ENCODE measurements around the gene DOK5. TPM values are rescaled to one million over a fixed set of nuclear protein-coding genes. Genes with fewer than 3 reads are reported as not detected.

DOK5 gene
- total and polyA plus RNA-seq, 2 of the 8 experiments (the other 6 are each of a cell fraction or from before 2014, with no cell fraction given): 8.9 to 15.0 TPM

GRCh38 chr20:54623991-54624569, 148.7 kb downstream of the DOK5 start:
- Histone ChIP-seq H2AFZ (ENCODE audit: low read length) (no peak overlapping the region), H3K79me2 (ENCODE audit: control insufficient read depth in 1 of 2, insufficient read depth in 2 of 2, low read length in 2 of 2) (no peaks in the 10 kb centered on the region), H3K4ac (replicated peaks; ENCODE audit: insufficient read length, low read depth, low read length) (no peak overlapping the region), H3K18ac (ENCODE audit: extremely low read depth, low read length) (no peak overlapping the region), H3K27me3 (replicated peaks in 1 of 4; ENCODE audit: control insufficient read depth in 3 of 4, extremely low read depth in 1 of 4, insufficient read depth in 3 of 4, low read length in 3 of 4) (no peaks in the 10 kb centered on the region), H2AK5ac (ENCODE audit: low read depth, low read length) (no peak overlapping the region), H3K23me2 (ENCODE audit: low read depth, low read length) (no peaks in the 10 kb centered on the region), H2BK12ac (ENCODE audit: low read depth, low read length) (no peak overlapping the region), H4K5ac (ENCODE audit: insufficient read length, low read depth, low read length) (no peak overlapping the region), H3K79me1 (ENCODE audit: low read depth, low read length) (no peaks in the 10 kb centered on the region), H4K20me1 (replicated peaks in 1 of 2; ENCODE audit: control insufficient read depth in 1 of 2, insufficient read depth in 2 of 2, low read length in 2 of 2) (no peaks in the 10 kb centered on the region), H2BK15ac (ENCODE audit: low read length) (no peak overlapping the region), H3K4me2 (ENCODE audit: insufficient read depth in 1 of 2, low read depth in 2 of 2, low read length in 2 of 2) (no peak overlapping the region), H3K23ac (ENCODE audit: insufficient read length) (no peak overlapping the region), H2BK20ac (ENCODE audit: low read length) (no peak overlapping the region; the same call in 1 of the 2 replicates), H3K14ac (ENCODE audit: insufficient read length) (no peak overlapping the region), H3K36me3 (ENCODE audit: control insufficient read depth in 2 of 4, insufficient read depth in 4 of 4, low read length in 3 of 4) (no peaks in the 10 kb centered on the region; a peak in 1 of 8 replicates), H4K8ac (ENCODE audit: extremely low read depth, insufficient read depth, low read length) (no peak overlapping the region), H3K9me3 (ENCODE audit: insufficient read depth in 2 of 2, low read depth in 1 of 2, low read length in 1 of 2) (no peaks in the 10 kb centered on the region), H3K27ac (ENCODE audit: low read depth, low read length) (no peak overlapping the region), H3K4me1 (replicated peaks in 1 of 4; ENCODE audit: control insufficient read depth in 3 of 4, insufficient read depth in 4 of 4, low read length in 3 of 4) (peaks cover 0 to 7% (median 4%) of the 10 kb centered on the region in 4 experiments; a peak in 5 of 7 replicates), H3K9ac (replicated peaks in 1 of 4; ENCODE audit: extremely low read depth in 1 of 4, low read depth in 3 of 4, low read length in 3 of 4) (no peak overlapping the region), H2BK120ac (replicated peaks; ENCODE audit: low read depth, low read length) (no peak overlapping the region), H3K4me3 (ENCODE audit: extremely low read depth in 1 of 4, insufficient read depth in 2 of 4, low read depth in 3 of 4, low read length in 4 of 4) (no peak overlapping the region), H3K56ac (replicated peaks; ENCODE audit: insufficient read length, low read depth, low read length) (no peak overlapping the region), H2BK5ac (ENCODE audit: low read depth, low read length) (no peak overlapping the region), H4K91ac (replicated peaks; ENCODE audit: insufficient read length, low read length) (no peak overlapping the region)
- ChIA-PET CTCF (ENCODE audit: partially characterized antibody) (interaction anchor here (0.6 to 1.9 kb wide), 6 partner anchors 9 to 1478 kb away, joined by 3 to 8 read pairs (median 3); no protein-coding TSS in a partner anchor), POLR2A (ENCODE audit: partially characterized antibody) (no interaction called here)
- no peak for DNase-seq (ENCODE audit: low read depth in 1 of 2, low spot score in 2 of 2)
- 80% methylated on average over 5 of the region's 5 CpGs; no CpG with 5 or more reads in 1 of the 2 experiments for WGBS, 2 experiments (ENCODE audit: extremely low coverage in 1 of 2, insufficient coverage in 1 of 2, insufficient read length in 1 of 2, insufficient replicate concordance in 2 of 2, low coverage in 1 of 2, low lambda C conversion rate in 2 of 2, missing lambda C conversion rate in 1 of 2)
- FAIRE-seq: no peak
- TF ChIP-seq RNF2 (IDR thresholded peaks at IDR 0.05; ENCODE audit: borderline replicate concordance, low read depth, low read length, missing control alignments, poor library complexity, severe bottlenecking): no peak
- TF ChIP-seq ATF2 (IDR thresholded peaks at IDR 0.05; ENCODE audit: low read length): no peak
- TF ChIP-seq ASH2L (IDR thresholded peaks at IDR 0.05; ENCODE audit: low read length): no peak
- no peak for TF ChIP-seq CHD2 (IDR thresholded peaks at IDR 0.05; ENCODE audit: low read length)
- TF ChIP-seq TBP (IDR thresholded peaks at IDR 0.05; ENCODE audit: low read depth, low read length): no peak
- TF ChIP-seq E2F6 (IDR thresholded peaks at IDR 0.05): no peak
- TF ChIP-seq BRCA1 (IDR thresholded peaks at IDR 0.05; ENCODE audit: low read depth, low read length): no peak
- no peak for TF ChIP-seq EGR1 (IDR thresholded peaks at IDR 0.05; ENCODE audit: borderline replicate concordance, low read depth, low read length)
- no peak for TF ChIP-seq GABPA (IDR thresholded peaks at IDR 0.05; ENCODE audit: borderline replicate concordance, insufficient read depth, low read length)
- TF ChIP-seq SP1 (IDR thresholded peaks at IDR 0.05; ENCODE audit: low read depth, low read length): no peak
- TF ChIP-seq HDAC6 (IDR thresholded peaks at IDR 0.05; ENCODE audit: low read depth, low read length): no peak
